Activated T-helper 1 cell treated with anti-CD3 and anti-CD28 coated beads, Interleukin-12 subunit alpha, Interleukin-12 subunit beta, Interleukin-2, Interleukin-4 antibody, amounts not matched to agents 30 ng/mL and 10 ng/mL and 1 ng/mL, durations not matched to agents 14 hours and 24 hours and 36 hours (primary cell): ENCODE data around the gene TRIM71. TPM values are rescaled to one million over a fixed set of nuclear protein-coding genes. Genes with fewer than 3 reads are reported as not detected.
A peak's percentile ranks its signal among the peaks of the same experiment; 100 is the strongest.
"Not testable (repeated sequence)": the region's sequence is repeated elsewhere in the genome, so short reads cannot be mapped to it uniquely, and the experiment has no call there.

ENCODE experiments used
- DNase-seq: peaks from one replicate; pipeline ENCODE4 v3.0.0; 2021; ENCODE audit warnings: low spot score
- H3K27ac Mint-ChIP-seq: one replicate; pipeline ENCODE4 v1.8.0; 2021; ENCODE audit warnings: mild to moderate bottlenecking, mixed read lengths
- H3K27me3 Mint-ChIP-seq: one replicate; pipeline ENCODE4 v1.8.0; 2022; ENCODE audit warnings: mild to moderate bottlenecking, moderate library complexity, mixed read lengths; ENCODE audit not compliant: insufficient read depth
- H3K36me3 Mint-ChIP-seq: one replicate; pipeline ENCODE4 v1.8.0; 2021; ENCODE audit warnings: low read depth, mixed read lengths
- H3K4me1 Mint-ChIP-seq: one replicate; pipeline ENCODE4 v1.8.0; 2021; ENCODE audit warnings: low read depth, mixed read lengths
- H3K4me3 Mint-ChIP-seq: one replicate; pipeline ENCODE4 v1.8.0; 2021; ENCODE audit warnings: mild to moderate bottlenecking, moderate library complexity, mixed read lengths
- H3K9me3 Mint-ChIP-seq: one replicate; pipeline ENCODE4 v1.8.0; 2021; ENCODE audit warnings: mixed read lengths
- intact Hi-C: fragments of 100-400 bp; cut with micrococcal nuclease; formaldehyde crosslinking; loops from one replicate; pipeline ENCODE4 v1.15.1; 2024
- total RNA-seq: library from RNA; stranded (reverse); gene quantifications from 2 replicates; pipeline ENCODE4 v1.2.3, GENCODE V29; 2022

The TRIM71 gene
- total RNA-seq, result 0.08 TPM in 1 of 2 replicates, not detected in the other

- intact Hi-C loops, result loop anchor here (1.0 to 2.0 kb wide), 2 partner anchors 36 to 401 kb away; partner anchors contain the start of gene SUSD5
- H3K4me1 Mint-ChIP-seq, result peaks cover 13% of the 10 kb centered on the region
- peak within 1 kb of the TSS; percentile 72 for H3K4me3 Mint-ChIP-seq
- H3K9me3 Mint-ChIP-seq, result no peaks in the 10 kb centered on the region
- H3K27me3 Mint-ChIP-seq, result peaks cover 58% of the 10 kb centered on the region
- peak within 1 kb of the TSS; percentile 84 for H3K27ac Mint-ChIP-seq
- no peaks in the 10 kb centered on the region for H3K36me3 Mint-ChIP-seq
- DNase-seq, result peak; percentile 2
Measured at GRCh38 chr3:32817558-32818228, at the start of gene TRIM71. Gene TRIM71 (plus strand): TSS chr3:32817997. CDS start chr3:32818081, 84 bp downstream.

- Mint-ChIP-seq H3K27ac (no peak overlapping the region), H3K36me3 (peaks cover 11% of the 10 kb centered on the region), H3K9me3 (no peaks in the 10 kb centered on the region), H3K27me3 (peaks cover 7% of the 10 kb centered on the region), H3K4me3 (no peak overlapping the region), H3K4me1 (peaks cover 5% of the 10 kb centered on the region)
- DNase-seq, result no peak
- intact Hi-C loops, result no loop called here
Measured at GRCh38 chr3:32778389-32778788, 39.4 kb upstream of the TRIM71 start.

- peaks cover 4% of the 10 kb centered on the region for H3K36me3 Mint-ChIP-seq
- DNase-seq, result no peak
- no peak overlapping the region for H3K27ac Mint-ChIP-seq
- peaks cover 7% of the 10 kb centered on the region for H3K27me3 Mint-ChIP-seq
- H3K4me3 Mint-ChIP-seq, result peak overlapping the region; percentile 84
- peaks cover 5% of the 10 kb centered on the region for H3K4me1 Mint-ChIP-seq
- intact Hi-C loops, result no loop called here
- no peaks in the 10 kb centered on the region for H3K9me3 Mint-ChIP-seq
Measured at GRCh38 chr3:32780071-32780734, 37.6 kb upstream of the TRIM71 start.

GRCh38 chr3:32780735-32781210, 37.0 kb upstream of the TRIM71 start:
- peaks cover 4% of the 10 kb centered on the region for H3K36me3 Mint-ChIP-seq
- peak overlapping the region; percentile 19 for H3K27ac Mint-ChIP-seq
- DNase-seq, result peak; percentile 2
- intact Hi-C loops, result loop anchor here (1.0 kb wide), 5 partner anchors 37 to 270 kb away; partner anchors contain the start of genes CNOT10 and TRIM71
- peaks cover 5% of the 10 kb centered on the region for H3K4me1 Mint-ChIP-seq
- H3K9me3 Mint-ChIP-seq, result no peaks in the 10 kb centered on the region
- peak overlapping the region; percentile 84 for H3K4me3 Mint-ChIP-seq
- peaks cover 7% of the 10 kb centered on the region for H3K27me3 Mint-ChIP-seq

GRCh38 chr3:32781211-32781968, 36.4 kb upstream of the TRIM71 start:
- H3K36me3 Mint-ChIP-seq, result peaks cover 1% of the 10 kb centered on the region
- H3K4me3 Mint-ChIP-seq, result peak overlapping the region; percentile 84
- peaks cover 7% of the 10 kb centered on the region for H3K27me3 Mint-ChIP-seq
- intact Hi-C loops, result loop anchor here (1.0 kb wide), 5 partner anchors 36 to 271 kb away; partner anchors contain the start of genes CNOT10 and TRIM71
- H3K4me1 Mint-ChIP-seq, result peaks cover 5% of the 10 kb centered on the region
- DNase-seq, result peak; percentile 59
- H3K9me3 Mint-ChIP-seq, result no peaks in the 10 kb centered on the region
- peak overlapping the region; percentile 19 for H3K27ac Mint-ChIP-seq

GRCh38 chr3:32781969-32782270, 35.9 kb upstream of the TRIM71 start:
- not testable (repeated sequence) for H3K36me3 Mint-ChIP-seq, H3K4me1 Mint-ChIP-seq, H3K27ac Mint-ChIP-seq, DNase-seq, H3K9me3 Mint-ChIP-seq, H3K27me3 Mint-ChIP-seq
- intact Hi-C loops, result loop anchor here (1.0 kb wide), 5 partner anchors 35 to 272 kb away; partner anchors contain the start of genes CNOT10 and TRIM71
- peak overlapping the region; percentile 48 for H3K4me3 Mint-ChIP-seq

- H3K27ac Mint-ChIP-seq, result no peak overlapping the region
- H3K4me1 Mint-ChIP-seq, result peaks cover 5% of the 10 kb centered on the region
- no peak for DNase-seq
- H3K27me3 Mint-ChIP-seq, result peaks cover 7% of the 10 kb centered on the region
- peak overlapping the region; percentile 48 for H3K4me3 Mint-ChIP-seq
- peaks cover 1% of the 10 kb centered on the region for H3K36me3 Mint-ChIP-seq
- intact Hi-C loops, result no loop called here
- H3K9me3 Mint-ChIP-seq, result no peaks in the 10 kb centered on the region
Measured at GRCh38 chr3:32782407-32782806, 35.4 kb upstream of the TRIM71 start.

- Mint-ChIP-seq H3K27ac (no peak overlapping the region), H3K4me3 (no peak overlapping the region), H3K27me3 (peaks cover 2% of the 10 kb centered on the region), H3K36me3 (no peaks in the 10 kb centered on the region), H3K9me3 (no peaks in the 10 kb centered on the region), H3K4me1 (no peaks in the 10 kb centered on the region)
- DNase-seq, result no peak
- intact Hi-C loops, result no loop called here
Measured at GRCh38 chr3:32791833-32792232, 26.0 kb upstream of the TRIM71 start.

GRCh38 chr3:32794487-32795308, 23.1 kb upstream of the TRIM71 start:
- H3K4me3 Mint-ChIP-seq, result no peak overlapping the region
- H3K27me3 Mint-ChIP-seq, result no peaks in the 10 kb centered on the region
- no peaks in the 10 kb centered on the region for H3K4me1 Mint-ChIP-seq
- no peaks in the 10 kb centered on the region for H3K36me3 Mint-ChIP-seq
- no peak overlapping the region for H3K27ac Mint-ChIP-seq
- intact Hi-C loops, result no loop called here
- H3K9me3 Mint-ChIP-seq, result no peaks in the 10 kb centered on the region
- DNase-seq, result no peak

GRCh38 chr3:32796384-32796950, 21.3 kb upstream of the TRIM71 start:
- H3K27me3 Mint-ChIP-seq, H3K9me3 Mint-ChIP-seq, H3K4me1 Mint-ChIP-seq, intact Hi-C loops, DNase-seq, H3K4me3 Mint-ChIP-seq, H3K36me3 Mint-ChIP-seq, H3K27ac Mint-ChIP-seq: not testable (repeated sequence)

GRCh38 chr3:32797776-32798175, 20.0 kb upstream of the TRIM71 start:
- intact Hi-C loops, result no loop called here
- H3K9me3 Mint-ChIP-seq, result no peaks in the 10 kb centered on the region

GRCh38 chr3:32801440-32801839, 16.4 kb upstream of the TRIM71 start:
- not testable (repeated sequence) for H3K9me3 Mint-ChIP-seq

More at GRCh38 chr3:32797776-32798175, 20.0 kb upstream of the TRIM71 start:
- H3K36me3 Mint-ChIP-seq, result no peaks in the 10 kb centered on the region
- no peak overlapping the region for H3K4me3 Mint-ChIP-seq
- no peaks in the 10 kb centered on the region for H3K27me3 Mint-ChIP-seq
- H3K27ac Mint-ChIP-seq, result no peak overlapping the region
- H3K4me1 Mint-ChIP-seq, result no peaks in the 10 kb centered on the region
- no peak for DNase-seq

More at GRCh38 chr3:32801440-32801839, 16.4 kb upstream of the TRIM71 start:
- H3K36me3 Mint-ChIP-seq, intact Hi-C loops, H3K4me1 Mint-ChIP-seq, DNase-seq, H3K27ac Mint-ChIP-seq, H3K4me3 Mint-ChIP-seq, H3K27me3 Mint-ChIP-seq: not testable (repeated sequence)
